Kidney glomerular epithelial cell (primary cell): ENCODE data around the gene CCDC97.

Experiments
- DNase-seq: peaks from one replicate; lab custom pipeline; 2025; lab: John Stamatoyannopoulos, UW

Gene CCDC97

DNA sequence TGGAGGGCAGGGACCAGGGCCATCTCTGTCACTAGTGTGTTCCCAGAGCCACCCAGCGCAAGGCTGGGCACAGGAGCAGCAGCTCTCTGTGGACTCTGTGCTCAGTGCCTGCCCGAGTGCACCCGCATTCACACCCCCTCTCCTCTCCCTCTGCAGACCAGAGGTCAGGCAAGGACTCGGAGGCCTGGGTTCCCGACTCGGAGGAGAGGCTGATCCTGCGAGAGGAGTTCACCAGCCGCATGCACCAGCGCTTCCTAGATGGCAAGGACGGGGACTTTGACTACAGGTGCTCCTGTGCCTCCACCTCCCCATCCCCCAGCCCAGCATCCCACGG, 10.2 kb downstream of the CCDC97 start:
- DNase-seq: no peak

DNA sequence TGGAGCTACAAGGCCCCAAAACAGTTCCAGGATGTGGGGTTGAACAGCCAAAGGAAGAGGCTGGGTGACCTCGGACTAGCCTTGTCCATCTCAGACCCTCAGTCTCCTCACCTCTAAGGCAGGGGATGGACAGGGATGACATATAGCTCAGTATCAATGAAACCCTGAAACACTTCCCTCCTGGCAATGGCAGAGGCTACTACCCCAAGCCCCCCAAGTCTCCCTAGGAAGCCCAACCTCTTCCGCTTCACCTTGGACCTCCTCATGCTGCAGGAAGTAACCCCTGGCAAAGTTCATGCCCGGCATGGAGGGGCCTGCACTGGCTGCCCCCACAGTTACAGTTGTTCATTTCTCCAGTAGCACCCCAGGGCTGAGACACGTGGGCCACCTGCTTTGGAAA, 10.6 kb downstream of the CCDC97 start:
- DNase-seq: no peak

DNA sequence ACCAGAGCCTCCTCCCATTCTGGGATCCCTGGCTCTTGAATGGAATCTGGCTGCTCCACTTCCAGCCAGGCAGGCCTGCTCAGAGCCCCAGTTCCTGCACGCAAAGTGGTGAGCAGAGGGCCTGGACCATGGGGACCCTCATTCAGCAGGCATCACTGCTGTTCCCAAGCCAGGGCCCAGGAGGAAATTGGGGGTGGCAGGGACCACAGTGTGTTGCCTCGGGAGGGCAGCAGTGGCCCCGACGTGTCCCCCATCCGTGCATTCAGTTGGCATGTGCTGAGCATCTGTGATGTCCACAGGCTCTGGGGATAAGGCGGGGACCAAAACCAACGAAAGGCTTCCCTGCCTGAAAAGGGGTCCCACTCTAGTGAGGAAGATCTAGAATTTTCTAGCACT, 11.2 kb downstream of the CCDC97 start:
- no peak for DNase-seq

DNA sequence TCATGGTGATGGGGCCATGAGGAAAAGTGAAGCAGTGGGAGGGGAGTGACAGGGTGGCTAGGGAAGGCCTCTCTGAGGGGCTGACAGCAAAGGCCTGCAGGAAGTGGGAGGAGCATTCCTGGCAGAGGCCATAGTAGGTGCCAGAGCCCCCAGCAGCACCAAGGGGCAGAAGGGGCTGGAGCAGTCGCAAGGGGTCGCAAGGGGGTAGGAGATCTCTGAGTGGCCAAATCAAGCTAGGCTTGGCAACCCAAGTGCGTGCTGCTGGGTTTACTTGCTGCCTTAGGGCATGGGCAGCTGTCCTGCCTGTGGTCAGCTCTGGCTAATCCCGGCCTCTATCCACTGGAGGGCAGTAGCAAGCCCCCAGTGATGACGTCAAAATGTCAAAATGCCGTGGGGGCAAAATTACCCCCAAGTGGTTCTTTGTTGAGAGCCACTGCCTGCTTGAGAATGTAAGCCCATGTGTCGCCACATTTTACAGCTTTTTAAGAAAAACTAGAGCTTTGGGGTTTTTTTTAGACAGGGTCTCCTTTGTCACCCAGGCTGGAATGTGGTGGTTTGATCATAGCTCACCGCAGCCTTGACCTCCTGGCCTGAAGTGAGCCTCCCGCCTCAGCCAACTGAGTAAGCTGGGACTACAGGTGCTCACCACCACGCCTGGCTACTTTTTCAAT, 11.8 kb downstream of the CCDC97 start:
- peak; percentile 28 for DNase-seq

DNA sequence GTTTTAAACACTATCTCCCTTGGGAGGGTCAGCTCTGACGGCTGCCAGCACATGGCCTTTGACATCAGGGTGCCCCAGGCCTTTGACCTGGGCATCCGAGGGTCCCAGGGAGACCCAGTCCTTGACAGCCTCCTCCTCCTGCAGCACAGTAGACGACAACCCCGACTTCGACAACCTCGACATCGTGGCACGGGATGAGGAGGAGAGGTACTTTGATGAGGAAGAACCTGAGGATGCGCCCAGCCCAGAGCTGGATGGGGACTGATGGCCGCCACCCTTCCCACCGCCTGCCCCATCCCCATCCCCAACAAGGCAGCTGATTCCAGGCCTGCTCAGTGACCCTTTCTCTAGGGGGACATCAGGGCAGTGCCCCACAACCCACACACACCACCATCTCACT, 12.5 kb downstream of the CCDC97 start:
- no peak for DNase-seq

DNA sequence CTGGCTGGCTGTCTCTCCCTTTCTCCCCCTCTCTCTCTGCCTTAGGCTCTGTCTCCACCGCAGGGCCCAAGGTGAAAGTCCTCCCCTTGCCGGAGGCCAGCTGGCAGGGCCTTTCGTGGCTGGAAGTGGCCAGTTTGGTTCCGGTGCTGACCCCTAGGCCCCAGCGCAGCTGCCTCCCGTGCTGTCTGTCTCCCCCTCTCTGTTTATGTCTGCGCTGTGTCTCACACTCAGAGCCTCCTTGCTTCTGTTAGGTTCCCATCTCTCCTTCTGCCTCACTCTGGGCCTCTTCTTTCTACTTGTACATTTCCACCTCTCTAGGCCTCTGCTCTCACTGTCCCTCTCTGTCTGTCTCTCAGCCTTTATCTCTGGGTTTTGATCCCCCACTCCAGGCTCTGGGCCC, 13.1 kb downstream of the CCDC97 start:
- DNase-seq: no peak

- peak; percentile 68 for DNase-seq
Observed at GRCh38 chr19:41323430-41324125, 13.6 kb downstream of the CCDC97 start.

DNA sequence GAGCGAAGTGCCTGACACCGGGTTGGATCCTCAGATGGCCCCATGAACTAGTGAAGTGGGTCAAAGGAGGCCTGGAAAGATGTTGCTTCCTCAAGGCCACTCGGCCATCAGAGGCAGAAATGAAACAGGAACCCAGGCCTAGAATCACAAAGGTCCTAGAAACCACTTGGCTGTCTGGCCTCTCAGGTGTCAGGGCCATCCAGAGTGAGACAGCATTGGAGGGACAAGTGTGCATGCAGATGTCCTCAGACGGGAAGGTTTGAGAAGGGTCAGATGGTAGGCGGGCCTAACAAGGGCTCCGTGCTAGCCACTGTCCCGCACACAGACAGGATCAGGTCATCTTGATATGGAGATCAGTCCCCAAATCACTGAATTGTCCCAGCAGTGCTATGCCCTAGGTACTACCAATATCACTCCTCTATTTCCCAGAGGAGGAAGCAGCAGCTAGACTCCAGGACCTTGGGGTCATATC, 14.3 kb downstream of the CCDC97 start:
- DNase-seq: no peak

GRCh38 chr19:41324921-41325639, 15.1 kb downstream of the CCDC97 start:
- DNase-seq: peak; percentile 66

DNA sequence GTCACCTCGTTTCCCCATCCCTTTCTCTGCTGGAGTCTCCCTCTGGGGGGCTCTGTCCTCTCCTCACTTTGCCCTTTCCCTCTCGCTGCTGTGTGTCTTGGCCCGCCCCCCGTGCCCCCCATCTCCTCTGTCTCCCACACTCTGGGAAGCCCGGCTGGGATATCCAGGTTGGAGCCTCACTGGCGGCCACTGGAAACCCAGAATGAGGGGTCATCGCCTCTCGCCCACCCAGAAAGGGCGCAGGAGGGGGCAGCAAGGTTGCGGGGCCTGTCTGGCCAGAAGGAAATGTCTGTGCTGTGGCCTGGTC, 15.6 kb downstream of the CCDC97 start:
- no peak for DNase-seq

DNA sequence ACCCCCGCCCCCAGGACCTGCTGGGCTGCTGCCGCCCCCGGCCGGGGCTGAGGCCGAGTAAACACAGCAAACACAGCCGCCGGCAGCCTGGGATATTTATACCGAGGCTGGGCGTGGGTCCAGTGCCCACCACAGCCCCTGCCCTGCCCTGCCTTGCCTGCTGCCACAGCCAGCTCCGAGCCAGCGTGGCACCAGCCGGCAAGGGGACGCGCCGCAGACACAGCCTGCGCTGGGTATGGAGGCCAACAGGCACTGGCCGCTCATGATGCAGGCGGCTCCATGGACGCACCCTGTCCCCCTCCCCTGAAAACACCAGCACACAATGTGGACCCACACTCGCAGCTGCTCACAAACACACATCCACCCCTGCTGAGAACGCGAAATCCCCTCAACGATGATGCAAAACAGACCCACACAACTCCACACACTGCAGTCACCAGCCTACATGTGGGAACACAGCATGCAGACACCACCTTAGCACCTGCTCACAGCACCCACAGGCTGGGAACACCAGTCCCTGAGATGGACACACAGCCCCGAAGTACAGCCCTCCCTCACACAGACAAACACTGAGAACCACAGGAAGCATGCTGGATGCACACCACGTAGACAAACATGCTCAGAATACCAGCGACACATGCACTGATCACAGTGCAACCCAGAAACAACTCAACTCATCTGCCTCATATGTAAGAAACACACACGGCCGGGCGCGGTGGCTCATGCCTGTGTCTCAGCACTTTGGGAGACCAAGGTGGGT, 16.2 kb downstream of the CCDC97 start:
- DNase-seq: peak; percentile 72

- DNase-seq: no peak
Observed at GRCh38 chr19:41327076-41327575, 17.2 kb downstream of the CCDC97 start.

DNA sequence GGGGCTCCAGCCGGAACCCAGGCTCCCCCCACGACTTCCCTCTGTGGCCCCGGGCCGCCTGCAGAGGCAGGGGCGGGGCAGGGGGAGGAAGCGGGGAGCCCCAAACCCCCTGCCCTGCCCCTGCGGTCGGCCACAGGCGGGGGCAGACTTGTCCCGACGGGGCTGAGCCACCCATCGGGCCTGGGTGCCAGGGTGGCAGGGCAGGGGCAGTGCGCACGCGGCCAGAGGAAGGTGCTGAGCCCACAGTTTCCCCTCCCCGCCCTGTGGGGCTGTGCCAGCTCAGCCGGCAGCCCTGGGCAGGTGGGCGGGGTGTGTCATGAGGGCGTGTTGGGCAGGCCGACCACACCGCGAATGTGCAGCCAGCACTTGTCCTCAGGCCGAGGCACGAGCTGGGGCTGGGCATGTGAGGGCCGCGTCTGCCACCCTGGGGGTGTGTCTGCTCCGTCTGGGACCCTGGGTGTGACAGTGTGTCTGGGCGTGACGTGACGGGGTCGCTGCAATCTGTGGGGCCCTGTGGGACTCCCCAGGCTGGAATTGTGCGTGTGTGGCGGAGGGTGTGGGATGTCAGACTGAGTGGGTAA, 17.7 kb downstream of the CCDC97 start:
- peak; percentile 40 for DNase-seq

DNA sequence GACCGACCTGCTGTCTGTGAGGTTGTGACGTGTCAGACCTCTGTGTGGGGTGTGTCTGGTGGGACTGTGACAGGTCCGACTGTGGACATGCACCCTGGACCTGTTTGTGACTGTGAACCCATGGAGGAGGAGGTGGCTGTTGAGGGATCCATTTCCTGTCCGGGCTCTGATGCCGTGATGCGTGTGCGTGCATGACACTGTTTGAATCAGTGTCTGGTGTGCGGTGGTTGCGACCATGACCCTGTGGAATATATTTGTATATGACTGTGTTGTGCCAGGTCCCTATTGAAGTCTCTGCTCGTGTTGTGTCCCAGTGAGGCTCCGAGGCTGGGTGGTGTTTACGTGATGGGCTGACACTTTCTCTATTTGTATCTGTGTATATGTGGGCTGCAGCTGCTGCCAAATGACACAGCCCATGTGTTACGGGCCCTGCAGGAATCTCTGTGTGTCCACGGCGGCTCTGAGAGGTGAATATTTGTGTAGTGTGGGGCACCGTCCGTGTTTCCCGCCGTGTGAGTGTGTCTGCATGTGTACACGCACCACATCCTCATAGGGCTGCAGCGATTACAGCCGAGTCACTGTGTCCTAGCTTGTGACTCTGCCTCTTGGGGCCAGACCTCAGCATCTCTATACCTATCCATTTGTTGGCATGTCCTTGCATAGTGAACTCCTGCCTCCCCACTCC, 18.3 kb downstream of the CCDC97 start:
- no peak for DNase-seq

DNA sequence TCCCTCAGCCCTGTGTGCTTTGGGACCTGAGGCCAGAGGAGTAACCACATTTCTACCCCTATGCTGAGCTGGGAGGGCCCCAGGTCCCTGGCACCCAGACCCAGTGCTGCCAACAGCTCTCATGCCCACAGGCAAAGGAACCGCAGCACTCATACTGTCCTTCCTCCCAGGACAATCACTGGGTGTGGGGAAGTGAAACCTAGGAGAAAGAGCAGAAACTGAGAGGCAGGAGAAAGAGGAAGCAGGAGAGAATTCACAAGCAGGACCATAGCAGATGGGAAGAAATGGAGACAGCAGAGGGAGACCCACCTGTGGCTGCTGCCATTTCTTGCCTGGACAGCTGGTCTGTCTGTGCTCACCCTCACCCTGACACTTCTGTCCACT, 18.9 kb downstream of the CCDC97 start:
- DNase-seq: no peak

DNA sequence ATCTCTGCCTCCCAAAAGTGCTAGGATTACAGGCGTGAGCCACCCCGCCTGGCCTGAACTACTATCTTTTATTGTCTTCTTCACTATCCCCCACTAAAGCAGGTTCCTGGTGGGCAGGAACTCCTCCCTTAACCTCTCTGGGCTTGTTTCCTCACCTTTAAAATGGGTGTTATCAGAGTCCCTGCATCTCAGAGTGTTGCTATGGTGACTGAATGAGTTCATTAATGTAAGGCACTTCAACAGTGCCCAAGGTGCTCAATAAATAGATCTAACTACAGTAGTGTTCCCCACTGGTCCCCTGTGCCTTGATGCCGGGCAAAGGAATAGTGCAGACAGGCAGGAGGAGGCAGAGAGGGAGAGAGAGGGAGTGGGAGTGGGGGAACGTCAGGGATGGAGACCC, 20.5 kb downstream of the CCDC97 start:
- no peak for DNase-seq

GRCh38 chr19:41330946-41331678, 21.1 kb downstream of the CCDC97 start:
- DNase-seq: no peak

GRCh38 chr19:41332000-41332399, 22.0 kb downstream of the CCDC97 start:
- no peak for DNase-seq

- no peak for DNase-seq
Observed at GRCh38 chr19:41332468-41332867, 22.5 kb downstream of the CCDC97 start.

DNA sequence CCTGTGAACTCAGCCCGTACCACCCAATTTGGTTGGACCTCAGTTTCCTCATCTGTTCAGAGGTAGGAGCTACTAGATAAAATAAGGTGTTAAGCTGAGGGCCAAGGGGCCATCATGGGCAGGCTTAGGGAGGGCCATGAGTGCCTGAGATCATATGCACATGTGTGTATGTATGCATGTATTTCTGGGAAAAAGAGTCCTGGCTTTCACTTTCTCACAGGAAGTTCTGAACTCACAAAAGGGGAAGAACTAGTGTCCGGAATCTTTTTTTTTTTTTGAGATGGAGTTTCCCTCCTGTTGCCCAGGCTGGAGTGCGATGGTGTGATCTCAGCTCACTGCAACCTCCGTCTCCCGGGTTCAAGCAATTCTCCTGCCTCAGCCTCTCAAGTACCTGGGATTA, 24.8 kb downstream of the CCDC97 start:
- no peak for DNase-seq

- no peak for DNase-seq
Observed at GRCh38 chr19:41335467-41335866, 25.5 kb downstream of the CCDC97 start.
